Type B pancreatic cell (in vitro differentiated cells): ENCODE results near the gene OPRD1. TPM values are rescaled to one million over a fixed set of nuclear protein-coding genes. Genes with fewer than 3 reads are reported as not detected.

Source experiments
- DNase-seq: peaks from one replicate; pipeline ENCODE4 v3.0.0; 2021; ENCODE audit warnings: mixed read lengths; ENCODE audit not compliant: unreplicated experiment; ENCODE audit errors: extremely low spot score
- H3K27ac Mint-ChIP-seq: 2 replicates; pipeline ENCODE4 v1.8.0; 2021; ENCODE audit warnings: mild to moderate bottlenecking, mixed read lengths
- H3K27me3 Mint-ChIP-seq: 2 replicates; pipeline ENCODE4 v1.8.0; 2021; ENCODE audit warnings: mixed read lengths
- H3K36me3 Mint-ChIP-seq: 2 replicates; pipeline ENCODE4 v1.8.0; 2021; ENCODE audit warnings: mixed read lengths
- H3K4me1 Mint-ChIP-seq: one replicate; pipeline ENCODE4 v1.8.0; 2021; ENCODE audit warnings: mixed read lengths; ENCODE audit not compliant: unreplicated experiment
- H3K4me3 Mint-ChIP-seq: 2 replicates; pipeline ENCODE4 v1.8.0; 2021; ENCODE audit warnings: mild to moderate bottlenecking, mixed read lengths
- H3K9me3 Mint-ChIP-seq: 2 replicates; pipeline ENCODE4 v1.8.0; 2021; ENCODE audit warnings: mixed read lengths
- total RNA-seq: library from RNA; stranded (reverse); gene quantifications from 2 replicates; pipeline ENCODE4 v1.2.1, GENCODE V29; 2021; ENCODE audit warnings: low replicate concordance
- TF ChIP-seq, protein P1 (sequence below): fragments of 200-600 bp; sonication (generic); conservative IDR thresholded peaks from 2 replicates; pipeline ENCODE4 v1.5.0; 2021; ENCODE audit warnings: antibody characterized with exemption, mild to moderate bottlenecking

Gene OPRD1
- total RNA-seq, 1 donor from 2014 or later: 1.1 TPM

DNA sequence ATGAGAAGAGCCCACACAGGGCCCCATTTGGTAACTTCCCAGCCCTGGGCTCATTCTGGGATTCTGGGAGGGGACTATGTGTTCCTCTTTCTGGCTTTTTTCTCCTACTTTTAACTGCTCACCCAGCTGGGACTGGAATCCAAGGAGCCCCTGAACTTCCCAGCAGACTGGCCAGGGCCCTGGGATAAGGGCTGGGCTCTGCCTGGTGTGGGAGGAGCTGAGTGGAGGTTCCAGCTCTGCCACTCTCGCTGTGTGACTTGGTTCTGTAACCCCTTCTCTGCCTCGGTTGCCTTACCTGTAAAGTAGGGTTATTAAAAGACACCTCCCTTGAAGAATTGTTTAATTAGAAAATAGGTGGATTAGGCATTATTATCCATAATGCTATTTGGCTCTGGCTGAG lies 82.8 kb downstream of the OPRD1 start:
- H3K4me3 Mint-ChIP-seq: no peak overlapping the region
- no peaks in the 10 kb centered on the region for H3K9me3 Mint-ChIP-seq
- no peaks in the 10 kb centered on the region for H3K27me3 Mint-ChIP-seq
- H3K27ac Mint-ChIP-seq: no peak overlapping the region
- no peak for DNase-seq
- H3K4me1 Mint-ChIP-seq: peaks cover 41% of the 10 kb centered on the region
- no peaks in the 10 kb centered on the region for H3K36me3 Mint-ChIP-seq
- TF ChIP-seq, protein P1, sequence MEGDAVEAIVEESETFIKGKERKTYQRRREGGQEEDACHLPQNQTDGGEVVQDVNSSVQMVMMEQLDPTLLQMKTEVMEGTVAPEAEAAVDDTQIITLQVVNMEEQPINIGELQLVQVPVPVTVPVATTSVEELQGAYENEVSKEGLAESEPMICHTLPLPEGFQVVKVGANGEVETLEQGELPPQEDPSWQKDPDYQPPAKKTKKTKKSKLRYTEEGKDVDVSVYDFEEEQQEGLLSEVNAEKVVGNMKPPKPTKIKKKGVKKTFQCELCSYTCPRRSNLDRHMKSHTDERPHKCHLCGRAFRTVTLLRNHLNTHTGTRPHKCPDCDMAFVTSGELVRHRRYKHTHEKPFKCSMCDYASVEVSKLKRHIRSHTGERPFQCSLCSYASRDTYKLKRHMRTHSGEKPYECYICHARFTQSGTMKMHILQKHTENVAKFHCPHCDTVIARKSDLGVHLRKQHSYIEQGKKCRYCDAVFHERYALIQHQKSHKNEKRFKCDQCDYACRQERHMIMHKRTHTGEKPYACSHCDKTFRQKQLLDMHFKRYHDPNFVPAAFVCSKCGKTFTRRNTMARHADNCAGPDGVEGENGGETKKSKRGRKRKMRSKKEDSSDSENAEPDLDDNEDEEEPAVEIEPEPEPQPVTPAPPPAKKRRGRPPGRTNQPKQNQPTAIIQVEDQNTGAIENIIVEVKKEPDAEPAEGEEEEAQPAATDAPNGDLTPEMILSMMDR: no peak

DNA sequence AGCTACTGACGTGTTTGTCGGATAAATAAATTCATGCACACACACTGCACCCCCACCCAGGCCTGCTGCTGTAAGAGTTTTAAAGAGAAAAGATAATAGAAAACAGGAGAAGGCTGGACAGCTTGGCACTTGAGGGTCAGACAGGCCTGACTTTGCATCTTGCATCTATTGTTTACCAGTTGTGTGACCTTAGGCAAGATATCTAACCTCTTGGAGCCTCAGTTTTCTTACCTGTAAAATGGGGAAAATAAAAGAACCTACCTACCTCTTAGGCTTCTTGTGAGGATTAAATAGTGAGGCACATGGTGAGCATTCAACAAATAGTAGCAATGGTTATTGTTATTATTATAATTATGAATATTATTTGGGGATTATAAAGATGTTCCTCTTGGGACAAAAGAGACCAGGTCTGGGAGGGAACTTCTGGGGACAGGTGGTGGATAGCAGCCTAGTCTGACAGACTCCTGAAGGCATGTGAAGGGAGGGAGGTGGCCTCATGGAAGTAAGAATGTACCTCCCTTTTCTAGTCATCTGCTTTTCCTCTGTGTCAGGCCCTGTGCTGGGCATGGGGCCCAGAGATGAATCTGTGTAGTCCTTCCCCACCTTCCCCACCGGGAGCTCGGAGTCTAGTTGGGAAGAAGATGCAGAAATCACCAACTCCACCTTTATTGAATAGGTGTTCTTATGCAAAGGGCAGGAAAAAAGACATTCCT lies 84.1 kb downstream of the OPRD1 start:
- Mint-ChIP-seq H3K4me3 (peak overlapping the region; percentile 26), H3K27ac (peak overlapping the region; percentile 45), H3K36me3 (no peaks in the 10 kb centered on the region), H3K9me3 (no peaks in the 10 kb centered on the region), H3K4me1 (peaks cover 41% of the 10 kb centered on the region), H3K27me3 (no peaks in the 10 kb centered on the region)
- no peak for DNase-seq
- TF ChIP-seq, protein P1: no peak

DNA sequence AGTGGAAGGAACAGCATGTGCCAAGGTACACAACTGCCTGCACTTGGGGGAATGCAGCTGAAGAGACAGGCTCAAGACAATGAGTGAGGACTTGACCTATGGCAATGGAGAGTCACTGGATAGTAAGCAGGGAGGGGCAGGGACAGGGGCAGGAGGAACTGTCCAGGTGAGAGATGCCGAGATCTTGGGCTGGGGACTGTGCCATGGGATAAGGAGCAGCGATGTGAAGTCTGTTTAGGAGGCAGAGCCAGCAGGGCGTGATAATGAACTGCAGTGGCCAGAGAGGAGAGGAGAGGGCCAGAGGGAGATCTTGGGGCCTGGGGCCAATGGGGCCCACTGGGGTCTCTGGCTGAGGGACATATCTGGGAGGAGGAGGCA lies 84.6 kb downstream of the OPRD1 start:
- Mint-ChIP-seq H3K27ac (peak overlapping the region; percentile 45), H3K4me1 (peaks cover 41% of the 10 kb centered on the region), H3K4me3 (peak overlapping the region; percentile 26), H3K9me3 (no peaks in the 10 kb centered on the region), H3K27me3 (no peaks in the 10 kb centered on the region), H3K36me3 (no peaks in the 10 kb centered on the region)
- no peak for DNase-seq
- TF ChIP-seq, protein P1: no peak

DNA sequence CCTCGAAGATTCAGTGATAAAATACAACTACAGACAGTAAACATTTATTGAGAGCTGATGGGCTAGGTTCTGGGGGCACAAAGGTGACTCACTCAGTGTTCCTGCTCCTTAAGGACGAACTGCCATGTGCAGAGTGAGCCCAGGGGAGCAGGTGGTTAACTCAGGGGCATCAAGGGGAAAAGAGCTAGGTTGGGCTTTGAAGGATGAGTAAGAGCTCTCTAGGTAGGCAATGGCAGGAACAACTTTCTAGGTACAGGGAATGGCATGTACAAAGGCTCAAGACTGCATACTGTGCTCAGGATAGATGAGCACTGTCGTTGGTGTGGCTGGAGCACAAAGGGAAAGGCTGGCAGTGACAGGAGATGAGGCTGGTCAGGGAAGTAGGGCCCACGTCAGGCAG lies 85.8 kb downstream of the OPRD1 start:
- no peaks in the 10 kb centered on the region for H3K27me3 Mint-ChIP-seq
- DNase-seq: no peak
- peaks cover 41% of the 10 kb centered on the region for H3K4me1 Mint-ChIP-seq
- peak overlapping the region; percentile 79 for H3K27ac Mint-ChIP-seq
- TF ChIP-seq, protein P1: no peak
- H3K36me3 Mint-ChIP-seq: no peaks in the 10 kb centered on the region
- H3K9me3 Mint-ChIP-seq: no peaks in the 10 kb centered on the region
- peak overlapping the region; percentile 48 for H3K4me3 Mint-ChIP-seq

DNA sequence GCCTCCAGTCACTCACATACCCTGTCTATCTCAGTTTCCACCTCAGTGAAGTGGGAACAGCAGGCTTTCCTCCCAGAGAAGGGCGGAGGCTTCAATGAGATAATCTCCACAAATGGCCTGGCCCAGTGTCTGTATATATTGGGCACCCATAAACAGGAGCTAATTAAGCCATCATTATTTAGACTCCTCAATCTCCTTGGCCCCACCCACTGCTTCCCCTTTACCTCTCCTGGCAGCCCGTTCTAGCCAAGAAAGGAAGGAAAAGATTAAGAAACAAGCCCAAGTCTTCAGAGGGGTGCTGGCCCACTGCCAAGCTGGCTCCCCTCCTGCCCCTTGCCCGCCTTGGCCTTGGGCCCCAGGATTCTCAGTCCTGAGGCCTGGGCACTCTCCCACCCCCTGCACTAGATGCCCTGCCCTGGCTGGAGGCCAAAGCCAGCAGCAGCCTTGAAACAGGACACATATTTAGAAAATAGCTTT lies 86.5 kb downstream of the OPRD1 start:
- H3K4me1 Mint-ChIP-seq: peaks cover 38% of the 10 kb centered on the region
- no peaks in the 10 kb centered on the region for H3K36me3 Mint-ChIP-seq
- TF ChIP-seq, protein P1: no peak
- H3K4me3 Mint-ChIP-seq: no peak overlapping the region
- no peaks in the 10 kb centered on the region for H3K27me3 Mint-ChIP-seq
- peak overlapping the region; percentile 79 for H3K27ac Mint-ChIP-seq
- no peak for DNase-seq
- no peaks in the 10 kb centered on the region for H3K9me3 Mint-ChIP-seq
